Measurements from ENCODE around the gene ZNF439. TPM values are rescaled to one million over a fixed set of nuclear protein-coding genes. Genes with fewer than 3 reads are reported as not detected.
"Not testable (repeated sequence)": the region's sequence is repeated elsewhere in the genome, so short reads cannot be mapped to it uniquely, and the experiment has no call there.

ZNF439 gene
- total and polyA plus RNA-seq, 10 of the 15 experiments (the other 5 are each of a cell fraction or from before 2014, with no cell fraction given) = 0.43 to 2.5 (median 1.2) TPM

- RAD21 ChIA-PET (ENCODE audit: unreplicated experiment); H3K4me2 ChIP-seq (ENCODE audit: control insufficient read depth, insufficient read depth); H2AFZ ChIP-seq (ENCODE audit: control insufficient read depth, low read depth, low read length); BruUV-seq (replicated peaks); H3K27me3 ChIP-seq (replicated peaks in 1 of 2; ENCODE audit: control insufficient read depth in 2 of 2, insufficient read depth in 2 of 2, low read length in 1 of 2); POLR2A ChIA-PET; H3K9ac ChIP-seq (ENCODE audit: control insufficient read depth, insufficient read depth, low read length); in situ Hi-C loops (cut with MboI); H3K79me2 ChIP-seq (ENCODE audit: control insufficient read depth, insufficient read depth, low read length); H4K20me1 ChIP-seq (ENCODE audit: control insufficient read depth, insufficient read depth); H3K27ac ChIP-seq (ENCODE audit: control insufficient read depth, insufficient read depth); FAIRE-seq; H3K4me3 ChIP-seq; DNase-seq (ENCODE audit: low read depth, low spot score); H3K9me3 ChIP-seq (replicated peaks; ENCODE audit: control insufficient read depth, insufficient read depth, low read length); ATAC-seq; CTCF ChIA-PET; intact Hi-C loops (cut with micrococcal nuclease; ENCODE audit: unreplicated experiment); H3K36me3 ChIP-seq (ENCODE audit: control insufficient read depth in 2 of 2, insufficient read depth in 2 of 2, low read length in 1 of 2); H3K4me1 ChIP-seq (ENCODE audit: control insufficient read depth, insufficient read depth, low read length); SMC1A ChIA-PET (ENCODE audit: uncharacterized antibody, unreplicated experiment): not testable (repeated sequence)
- WGBS (ENCODE audit: insufficient coverage, insufficient replicate concordance, low lambda C conversion rate, missing lambda C conversion rate) = 50% methylated on average over 6 of the region's 6 CpGs
These were observed 41.4 kb downstream of the ZNF439 start for GRCh38 chr19:11889901-11890300.

- no peaks in the 10 kb centered on the region for H3K79me2 ChIP-seq (ENCODE audit: control insufficient read depth, insufficient read depth, low read length)
- ChIA-PET CTCF (no interaction called here), POLR2A (interaction anchor here (0.7 kb wide), 1 partner anchor 411 kb away, joined by 7 read pairs; no protein-coding TSS in a partner anchor), SMC1A (ENCODE audit: uncharacterized antibody, unreplicated experiment) (no interaction called here), RAD21 (ENCODE audit: unreplicated experiment) (no interaction called here)
- H3K4me1 ChIP-seq (ENCODE audit: control insufficient read depth, insufficient read depth, low read length) = no peaks in the 10 kb centered on the region; the same call in 1 of the 2 replicates
- H3K9ac ChIP-seq (ENCODE audit: control insufficient read depth, insufficient read depth, low read length) = no peak overlapping the region
- no peaks in the 10 kb centered on the region; the same call in 2 of the 3 replicates for H3K9me3 ChIP-seq (replicated peaks; ENCODE audit: control insufficient read depth, insufficient read depth, low read length)
- no TSS peak for BruUV-seq (replicated peaks)
- intact Hi-C loops (cut with micrococcal nuclease; ENCODE audit: unreplicated experiment) (no loop called here), in situ Hi-C loops (cut with MboI) (no loop called here)
- WGBS (ENCODE audit: insufficient coverage, insufficient replicate concordance, low lambda C conversion rate, missing lambda C conversion rate) = 56% methylated on average over 5 of the region's 5 CpGs
- no peaks in the 10 kb centered on the region for H3K27me3 ChIP-seq (replicated peaks in 1 of 2; ENCODE audit: control insufficient read depth in 2 of 2, insufficient read depth in 2 of 2, low read length in 1 of 2)
- no peaks in the 10 kb centered on the region for H3K36me3 ChIP-seq (ENCODE audit: control insufficient read depth in 2 of 2, insufficient read depth in 2 of 2, low read length in 1 of 2)
- no peak for TF ChIP-seq SRF (IDR thresholded peaks at IDR 0.05; ENCODE audit: low read depth in 2 of 2, low read length in 2 of 2)
- TF ChIP-seq IKZF1 (conservative IDR thresholded peaks at IDR 0.05) = no peak
- no peak for TF ChIP-seq YY1 (IDR thresholded peaks at IDR 0.05; ENCODE audit: low read depth, low read length)
- TF ChIP-seq ZNF384 (IDR thresholded peaks at IDR 0.05; ENCODE audit: borderline replicate concordance, low read depth, low read length) = no peak
- no peak for TF ChIP-seq FOXM1 (IDR thresholded peaks at IDR 0.05; ENCODE audit: low read depth, low read length)
- TF ChIP-seq TCF7 (IDR thresholded peaks at IDR 0.05; ENCODE audit: borderline replicate concordance) = no peak
- TF ChIP-seq USF2 (IDR thresholded peaks at IDR 0.05; ENCODE audit: borderline replicate concordance, low read depth, low read length) = no peak
- TF ChIP-seq JUND (IDR thresholded peaks at IDR 0.05; ENCODE audit: low read depth, low read length) = no peak
- TF ChIP-seq ZNF687 (IDR thresholded peaks at IDR 0.05) = no peak
- TF ChIP-seq ATF3 (IDR thresholded peaks at IDR 0.05; ENCODE audit: borderline replicate concordance, extremely low read depth, low read depth, low read length) = no peak
- no peak for TF ChIP-seq SUPT20H (IDR thresholded peaks at IDR 0.05; ENCODE audit: borderline replicate concordance, control insufficient read depth, low read depth, low read length)
- no peak for TF ChIP-seq CBFB (IDR thresholded peaks at IDR 0.05; ENCODE audit: low read depth)
- TF ChIP-seq TCF3 (IDR thresholded peaks at IDR 0.05; ENCODE audit: borderline replicate concordance, insufficient read depth, low read depth, low read length) = no peak
- no peak overlapping the region for H2AFZ ChIP-seq (ENCODE audit: control insufficient read depth, low read depth, low read length)
- no peaks in the 10 kb centered on the region for H4K20me1 ChIP-seq (ENCODE audit: control insufficient read depth, insufficient read depth)
- ATAC-seq = no peak
- FAIRE-seq = no peak
- H3K4me3 ChIP-seq = no peak overlapping the region
- no peak overlapping the region for H3K27ac ChIP-seq (ENCODE audit: control insufficient read depth, insufficient read depth)
- no peak for DNase-seq (ENCODE audit: low read depth, low spot score)
- no peak overlapping the region for H3K4me2 ChIP-seq (ENCODE audit: control insufficient read depth, insufficient read depth)
These were observed 42.1 kb downstream of the ZNF439 start for GRCh38 chr19:11890634-11891033.

Measured in GM12878 (cell line).